Keratinocyte (primary cell): ENCODE measurements around the gene FBXL13. TPM values are rescaled to one million over a fixed set of nuclear protein-coding genes. Genes with fewer than 3 reads are reported as not detected.

ENCODE experiments used
- DNase-seq: peaks from one replicate; pipeline ENCODE4 v3.0.0-alpha.2; 2011; ENCODE audit warnings: low read depth, missing footprints, low spot score
- FAIRE-seq: peaks from 2 replicates; lab custom pipeline; 2011; peaks lifted over from hg19 to GRCh38; lab: Jason Lieb, UNC
- H2AFZ ChIP-seq: 2 replicates; pipeline ENCODE4 v1.6.0; 2012; ENCODE audit warnings: low read length, control low read depth, inconsistent platforms; ENCODE audit not compliant: control insufficient read depth
- H3K27ac ChIP-seq: 2 replicates; pipeline ENCODE4 v1.5.1; 2011; ENCODE audit warnings: low read length; ENCODE audit not compliant: control insufficient read depth, insufficient read depth
- H3K27me3 ChIP-seq: 3 replicates; pipeline ENCODE4 v1.6.0; 2011; ENCODE audit warnings: low read length; ENCODE audit not compliant: control insufficient read depth, insufficient read depth; ENCODE audit errors: extremely low read depth
- H3K36me3 ChIP-seq, 2 experiments: 2 replicates in 1 of 2; 3 replicates in 1 of 2; pipeline ENCODE4 v1.5.1; 2011; ENCODE audit warnings: low read length in 2 of 2, mild to moderate bottlenecking in 1 of 2; ENCODE audit not compliant: control insufficient read depth in 2 of 2, insufficient read depth in 2 of 2; ENCODE audit errors: extremely low read depth in 1 of 2
- H3K4me1 ChIP-seq: 3 replicates; pipeline ENCODE4 v1.5.1; 2011; ENCODE audit warnings: low read length; ENCODE audit not compliant: control insufficient read depth, insufficient read depth; ENCODE audit errors: extremely low read depth
- H3K4me2 ChIP-seq: 3 replicates; pipeline ENCODE4 v1.6.0; 2011; ENCODE audit warnings: low read depth, low read length; ENCODE audit not compliant: control insufficient read depth, insufficient read depth; ENCODE audit errors: extremely low read depth
- H3K4me3 ChIP-seq, 3 experiments: fragments of 200-600 bp in 1 of 3; sonication (generic) in 1 of 3; 2 replicates in 2 of 3; 3 replicates in 1 of 3; pipeline ENCODE4 v1.5.1; 2011 to 2016; ENCODE audit warnings: low read length in 3 of 3, mild to moderate bottlenecking in 3 of 3, control low read depth in 2 of 3, inconsistent platforms in 1 of 3, low read depth in 1 of 3, mixed read lengths in 1 of 3, mixed run types in 1 of 3, moderate library complexity in 1 of 3; ENCODE audit not compliant: control insufficient read depth in 2 of 3, insufficient read depth in 2 of 3; ENCODE audit errors: extremely low read depth in 1 of 3
- H3K79me2 ChIP-seq: 2 replicates; pipeline ENCODE4 v1.6.0; 2012; ENCODE audit warnings: low read length; ENCODE audit not compliant: control insufficient read depth, insufficient read depth
- H3K9ac ChIP-seq: 3 replicates; pipeline ENCODE4 v1.6.0; 2011; ENCODE audit warnings: low read length; ENCODE audit not compliant: control insufficient read depth, insufficient read depth; ENCODE audit errors: extremely low read depth
- H3K9me1 ChIP-seq: 3 replicates; pipeline ENCODE4 v1.6.0; 2011; ENCODE audit warnings: low read length; ENCODE audit not compliant: control insufficient read depth, insufficient read depth; ENCODE audit errors: extremely low read depth
- H3K9me3 ChIP-seq: 2 replicates; pipeline ENCODE4 v1.5.1; 2012; ENCODE audit warnings: low read depth, low read length; ENCODE audit not compliant: control insufficient read depth
- H4K20me1 ChIP-seq: 3 replicates; pipeline ENCODE4 v1.6.0; 2011; ENCODE audit warnings: low read length; ENCODE audit not compliant: control insufficient read depth, insufficient read depth; ENCODE audit errors: extremely low read depth
- EZH2 ChIP-seq: IDR thresholded peaks from one replicate; pipeline ENCODE4 v1.6.1; 2012; ENCODE audit warnings: inconsistent platforms, mild to moderate bottlenecking, low read length, moderate library complexity
- dilution Hi-C: fragments of 300-500 bp; cut with MboI; formaldehyde crosslinking; loops from one replicate; pipeline ENCODE4 v1.7.0; 2020; ENCODE audit warnings: low sequenced_read_pairs; ENCODE audit not compliant: extremely low pct_ligation_motif_present
- polyA plus RNA-seq, 5 experiments: library from polyadenylated mRNA; depleted of rRNA in 3 of 5; stranded (reverse) in 3 of 5; stranded (forward) in 1 of 5; unstranded in 1 of 5; fragments of >200 nt; gene quantifications; 1 replicate in 1 of 5; 2 replicates in 3 of 5; 3 replicates in 1 of 5; pipeline versions ENCODE4 v1.2.1 to v1.2.3, GENCODE V29; 2011 to 2012; ENCODE audit warnings: missing spikeins in 2 of 5, low read depth in 1 of 5, low replicate concordance in 1 of 5
- TF ChIP-seq, protein P1 (sequence below), 3 experiments: IDR thresholded peaks in 1 of 3; conservative IDR thresholded peaks in 1 of 3; optimal IDR thresholded peaks in 1 of 3; 2 replicates in 2 of 3; 3 replicates in 1 of 3; pipeline versions ENCODE3 to v1.5.1; 2011; ENCODE audit warnings: low read length in 3 of 3, mild to moderate bottlenecking in 3 of 3, moderate library complexity in 2 of 3, control low read depth in 1 of 3, inconsistent platforms in 1 of 3; ENCODE audit not compliant: insufficient read depth in 2 of 3; ENCODE audit errors: extremely low read depth in 1 of 3

The FBXL13 gene
- polyA plus RNA-seq, 1 donor (not counting 4 experiments of a cell fraction or from before 2014, with no cell fraction given): 0.20 TPM

- TF ChIP-seq, protein P1, sequence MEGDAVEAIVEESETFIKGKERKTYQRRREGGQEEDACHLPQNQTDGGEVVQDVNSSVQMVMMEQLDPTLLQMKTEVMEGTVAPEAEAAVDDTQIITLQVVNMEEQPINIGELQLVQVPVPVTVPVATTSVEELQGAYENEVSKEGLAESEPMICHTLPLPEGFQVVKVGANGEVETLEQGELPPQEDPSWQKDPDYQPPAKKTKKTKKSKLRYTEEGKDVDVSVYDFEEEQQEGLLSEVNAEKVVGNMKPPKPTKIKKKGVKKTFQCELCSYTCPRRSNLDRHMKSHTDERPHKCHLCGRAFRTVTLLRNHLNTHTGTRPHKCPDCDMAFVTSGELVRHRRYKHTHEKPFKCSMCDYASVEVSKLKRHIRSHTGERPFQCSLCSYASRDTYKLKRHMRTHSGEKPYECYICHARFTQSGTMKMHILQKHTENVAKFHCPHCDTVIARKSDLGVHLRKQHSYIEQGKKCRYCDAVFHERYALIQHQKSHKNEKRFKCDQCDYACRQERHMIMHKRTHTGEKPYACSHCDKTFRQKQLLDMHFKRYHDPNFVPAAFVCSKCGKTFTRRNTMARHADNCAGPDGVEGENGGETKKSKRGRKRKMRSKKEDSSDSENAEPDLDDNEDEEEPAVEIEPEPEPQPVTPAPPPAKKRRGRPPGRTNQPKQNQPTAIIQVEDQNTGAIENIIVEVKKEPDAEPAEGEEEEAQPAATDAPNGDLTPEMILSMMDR (optimal IDR thresholded peaks at IDR 0.05 in 1 of 3, IDR thresholded peaks at IDR 0.05 in 1 of 3, conservative IDR thresholded peaks at IDR 0.05 in 1 of 3; ENCODE audit: extremely low read depth in 1 of 3, insufficient read depth in 2 of 3, low read length in 3 of 3): no peak
- no peak for TF ChIP-seq EZH2
- Histone ChIP-seq H3K36me3 (no peaks in the 10 kb centered on the region), H3K79me2 (no peaks in the 10 kb centered on the region), H4K20me1 (no peaks in the 10 kb centered on the region), H3K27ac (no peak overlapping the region), H3K4me1 (peaks cover 8% of the 10 kb centered on the region), H2AFZ (no peak overlapping the region), H3K9me3 (no peaks in the 10 kb centered on the region), H3K9ac (no peak overlapping the region), H3K4me2 (no peak overlapping the region), H3K27me3 (no peaks in the 10 kb centered on the region), H3K9me1 (no peaks in the 10 kb centered on the region), H3K4me3 (no peak overlapping the region)
- FAIRE-seq: no peak
- dilution Hi-C loops: no loop called here
- no peak for DNase-seq
These were observed 255.4 kb downstream of the FBXL13 start for GRCh38 chr7:102819151-102819550.

GRCh38 chr7:102817616-102818573, 256.7 kb downstream of the FBXL13 start:
- Histone ChIP-seq H2AFZ (no peak overlapping the region), H4K20me1 (no peaks in the 10 kb centered on the region), H3K79me2 (no peaks in the 10 kb centered on the region), H3K9me3 (no peaks in the 10 kb centered on the region), H3K9ac (no peak overlapping the region), H3K4me3 (no peak overlapping the region), H3K27me3 (no peaks in the 10 kb centered on the region), H3K27ac (no peak overlapping the region), H3K4me1 (peaks cover 17% of the 10 kb centered on the region), H3K9me1 (no peaks in the 10 kb centered on the region), H3K36me3 (no peaks in the 10 kb centered on the region), H3K4me2 (no peak overlapping the region)
- TF ChIP-seq, protein P1 (optimal IDR thresholded peaks at IDR 0.05 in 1 of 3, IDR thresholded peaks at IDR 0.05 in 1 of 3, conservative IDR thresholded peaks at IDR 0.05 in 1 of 3; ENCODE audit: extremely low read depth in 1 of 3, insufficient read depth in 2 of 3, low read length in 3 of 3): no peak
- no peak for TF ChIP-seq EZH2
- no peak for FAIRE-seq
- no peak for DNase-seq
- dilution Hi-C loops: no loop called here
